ENCODE results near the gene CYP2U1.

DNA sequence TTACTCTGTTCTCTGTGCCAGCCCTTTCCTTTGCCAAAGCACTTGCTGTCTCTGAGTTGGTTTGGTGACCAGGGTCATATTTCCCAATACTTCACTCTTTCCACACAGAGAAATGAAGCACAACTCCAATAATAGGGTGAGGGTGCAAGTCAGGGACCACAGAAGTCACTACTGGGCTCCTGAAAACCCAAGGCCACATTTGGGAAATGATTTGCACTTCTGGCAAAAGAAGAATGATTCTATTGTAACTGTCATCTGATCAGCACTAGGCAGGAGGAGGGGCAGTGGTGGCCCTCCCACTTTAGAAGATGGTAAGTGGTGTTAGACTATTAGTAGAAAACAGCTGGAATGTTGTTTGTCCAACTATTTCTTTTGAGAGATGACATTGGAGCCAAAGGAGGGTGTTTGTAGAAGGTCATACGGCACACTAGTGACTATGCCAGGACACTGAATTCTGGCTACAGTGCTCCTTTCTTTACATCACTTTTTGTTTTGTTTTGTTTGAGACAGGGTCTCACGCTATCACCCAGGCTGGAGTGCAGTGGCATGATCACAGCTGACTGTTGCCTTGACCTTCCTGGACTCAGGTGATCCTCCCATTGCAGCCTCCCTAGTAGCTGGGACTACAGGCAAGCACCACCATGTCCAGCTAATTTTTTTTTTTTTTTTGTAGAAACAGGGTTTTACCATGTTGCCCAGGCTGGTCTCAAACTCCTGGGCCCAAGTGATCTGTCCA lies 47.5 kb downstream of the CYP2U1 start:
- TF ChIP-seq EP300 (IDR thresholded peaks at IDR 0.05; ENCODE audit: low read depth) (no peak), POLR2AphosphoS5 (IDR thresholded peaks at IDR 0.05) (no peak), POLR2A (IDR thresholded peaks at IDR 0.05) (no peak)
- TF ChIP-seq, protein P1, sequence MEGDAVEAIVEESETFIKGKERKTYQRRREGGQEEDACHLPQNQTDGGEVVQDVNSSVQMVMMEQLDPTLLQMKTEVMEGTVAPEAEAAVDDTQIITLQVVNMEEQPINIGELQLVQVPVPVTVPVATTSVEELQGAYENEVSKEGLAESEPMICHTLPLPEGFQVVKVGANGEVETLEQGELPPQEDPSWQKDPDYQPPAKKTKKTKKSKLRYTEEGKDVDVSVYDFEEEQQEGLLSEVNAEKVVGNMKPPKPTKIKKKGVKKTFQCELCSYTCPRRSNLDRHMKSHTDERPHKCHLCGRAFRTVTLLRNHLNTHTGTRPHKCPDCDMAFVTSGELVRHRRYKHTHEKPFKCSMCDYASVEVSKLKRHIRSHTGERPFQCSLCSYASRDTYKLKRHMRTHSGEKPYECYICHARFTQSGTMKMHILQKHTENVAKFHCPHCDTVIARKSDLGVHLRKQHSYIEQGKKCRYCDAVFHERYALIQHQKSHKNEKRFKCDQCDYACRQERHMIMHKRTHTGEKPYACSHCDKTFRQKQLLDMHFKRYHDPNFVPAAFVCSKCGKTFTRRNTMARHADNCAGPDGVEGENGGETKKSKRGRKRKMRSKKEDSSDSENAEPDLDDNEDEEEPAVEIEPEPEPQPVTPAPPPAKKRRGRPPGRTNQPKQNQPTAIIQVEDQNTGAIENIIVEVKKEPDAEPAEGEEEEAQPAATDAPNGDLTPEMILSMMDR (IDR thresholded peaks at IDR 0.05): no peak

Measured in transverse colon (tissue), 4 donors.